Stromal cell of bone marrow (primary cell): ENCODE data around the gene FHDC1.

Experiments
- DNase-seq: peaks from one replicate; pipeline ENCODE4 v3.0.0-alpha.2; 2012; ENCODE audit warnings: low read depth

Gene FHDC1

DNA sequence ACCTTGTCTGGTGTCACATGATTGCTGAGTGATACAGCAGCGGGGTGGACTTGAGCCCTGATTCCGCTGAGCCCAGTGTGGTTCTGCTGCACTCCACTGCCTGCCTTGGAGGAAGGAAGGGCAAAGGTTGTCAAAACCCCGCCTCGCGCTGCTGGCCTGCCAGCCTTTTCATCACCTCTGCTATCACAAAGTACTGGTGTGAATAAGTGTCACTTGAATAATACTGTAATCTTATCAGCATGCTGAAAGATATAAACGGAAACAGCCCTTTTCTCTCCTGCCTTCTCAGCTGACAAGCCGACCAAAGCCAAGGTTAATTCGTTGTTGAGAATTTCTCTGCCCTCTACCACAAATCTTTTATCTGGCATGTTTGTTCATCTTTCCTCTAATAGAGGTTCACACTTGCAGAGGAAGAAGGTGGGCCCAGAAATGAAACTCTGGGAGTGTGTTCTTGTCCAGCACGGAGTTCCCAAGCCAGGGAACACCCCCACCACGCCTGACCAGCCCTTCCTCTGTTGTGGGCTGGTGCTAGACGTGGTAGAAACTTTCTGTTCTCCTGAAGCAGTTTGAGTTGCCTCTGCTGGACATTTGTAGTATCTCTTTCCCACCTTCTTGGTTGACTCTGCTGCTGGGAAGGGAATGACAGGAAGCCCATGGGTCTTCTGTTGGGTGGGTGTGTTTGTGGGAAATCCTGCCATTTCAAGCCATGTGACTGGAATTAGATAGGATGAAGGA, 21.5 kb downstream of the FHDC1 start:
- DNase-seq = no peak

DNA sequence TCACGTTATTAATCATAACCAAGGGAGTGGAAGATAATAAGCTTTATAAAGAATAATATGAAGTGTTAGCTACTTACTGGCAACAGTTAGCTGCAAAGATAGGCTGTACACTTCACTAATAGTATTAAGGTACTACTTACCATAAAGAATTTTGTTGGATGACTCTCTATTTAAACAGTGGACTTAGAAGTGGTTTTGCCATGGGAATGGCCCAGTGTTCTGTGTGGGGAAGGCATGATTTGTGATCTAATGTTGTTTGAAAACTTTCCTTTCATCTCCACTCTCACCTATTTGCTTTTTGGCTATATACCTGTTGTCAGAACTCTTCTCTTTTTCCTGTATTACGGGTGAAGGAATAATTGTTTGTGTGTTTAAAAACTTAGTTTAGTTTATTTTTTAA, 23.0 kb downstream of the FHDC1 start:
- DNase-seq = no peak

DNA sequence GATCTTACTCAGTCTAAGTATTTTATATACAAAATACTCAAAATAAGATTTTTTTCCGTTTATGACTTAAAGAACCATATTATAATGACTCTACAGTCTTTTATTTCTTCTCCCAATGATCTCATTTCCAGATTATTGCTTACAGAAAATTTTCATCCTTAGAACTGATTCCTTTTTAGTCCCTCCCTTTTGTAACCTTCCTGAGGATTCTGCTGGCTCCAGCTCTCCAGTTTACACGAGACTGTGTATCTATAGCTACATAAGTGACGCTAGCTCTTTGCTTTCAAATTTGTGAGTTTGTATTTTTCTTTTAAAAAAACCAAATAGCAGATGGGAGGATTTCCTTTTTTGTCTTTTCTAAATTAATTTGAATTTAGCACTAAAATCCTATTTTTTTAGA, 24.0 kb downstream of the FHDC1 start:
- no peak for DNase-seq

DNA sequence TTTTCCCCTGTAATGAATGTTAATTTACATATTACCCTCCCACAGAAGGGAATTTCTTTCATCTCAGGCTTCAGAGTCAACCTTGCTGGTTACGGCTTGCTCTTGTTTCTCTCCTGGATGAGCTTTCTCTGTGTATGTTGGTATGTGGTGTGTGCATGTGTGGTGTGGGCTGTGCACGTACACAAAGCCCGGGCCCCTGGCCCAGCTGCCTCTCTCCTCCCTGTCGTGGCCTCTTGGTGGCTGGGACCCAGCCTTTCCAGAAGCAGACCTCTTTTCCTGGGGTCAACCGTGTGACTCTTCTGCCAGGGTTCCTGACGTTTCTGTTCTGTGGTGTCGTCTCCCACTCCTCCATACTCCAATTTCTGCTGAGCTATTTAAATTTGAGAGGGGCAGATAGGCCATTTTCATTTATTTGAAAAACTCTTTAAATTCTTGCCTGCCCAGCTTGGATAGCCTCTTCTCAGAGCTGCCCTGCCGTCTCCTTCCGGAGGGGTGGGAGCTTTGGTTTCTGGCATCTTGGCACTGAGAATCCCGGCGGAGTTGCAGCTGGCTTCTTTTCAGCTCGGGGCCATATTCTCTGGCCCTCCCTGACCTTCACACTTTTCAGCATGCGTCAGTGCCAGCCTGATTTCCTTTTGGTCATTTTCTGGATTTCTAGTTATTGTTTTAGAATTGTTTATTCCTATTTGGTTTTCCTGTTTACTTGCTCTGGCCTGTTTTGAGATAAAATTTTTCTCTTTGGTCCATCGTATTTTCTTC, 25.1 kb downstream of the FHDC1 start:
- DNase-seq = no peak

DNA sequence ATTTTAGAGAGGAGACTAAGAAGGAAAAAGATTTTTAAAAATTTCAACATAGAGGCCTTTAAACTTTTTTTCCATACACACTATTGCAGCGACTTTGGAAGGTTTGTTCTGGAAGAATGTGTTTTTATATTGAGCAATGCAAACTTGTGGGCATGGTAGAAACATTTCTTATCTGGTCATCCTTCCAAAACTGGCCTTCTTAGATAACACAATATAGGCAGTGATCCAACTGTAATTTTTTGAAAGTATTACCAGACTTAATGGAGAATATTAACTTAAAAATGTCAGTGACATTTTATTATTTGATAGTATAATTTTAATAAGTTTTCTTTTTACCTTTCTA, 25.6 kb downstream of the FHDC1 start:
- no peak for DNase-seq

DNA sequence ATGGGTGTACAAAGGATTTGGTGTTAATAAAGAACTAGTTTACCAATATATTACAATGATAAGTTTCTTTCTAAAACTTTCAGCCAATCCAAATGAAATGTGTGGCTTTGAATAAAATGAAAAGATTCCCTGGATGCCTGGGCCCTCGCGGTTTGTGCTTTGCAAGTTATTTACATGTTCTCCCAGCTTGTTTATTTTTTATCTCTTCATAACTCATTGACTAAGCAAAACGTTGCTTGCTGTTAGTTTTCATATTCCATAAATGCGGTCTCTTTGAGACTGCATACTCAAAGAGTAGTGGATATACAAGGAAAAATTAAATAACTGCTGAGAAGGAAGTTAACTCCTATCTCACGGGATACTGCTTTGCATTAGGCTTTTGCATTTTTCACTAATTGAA, 26.0 kb downstream of the FHDC1 start:
- DNase-seq = no peak

DNA sequence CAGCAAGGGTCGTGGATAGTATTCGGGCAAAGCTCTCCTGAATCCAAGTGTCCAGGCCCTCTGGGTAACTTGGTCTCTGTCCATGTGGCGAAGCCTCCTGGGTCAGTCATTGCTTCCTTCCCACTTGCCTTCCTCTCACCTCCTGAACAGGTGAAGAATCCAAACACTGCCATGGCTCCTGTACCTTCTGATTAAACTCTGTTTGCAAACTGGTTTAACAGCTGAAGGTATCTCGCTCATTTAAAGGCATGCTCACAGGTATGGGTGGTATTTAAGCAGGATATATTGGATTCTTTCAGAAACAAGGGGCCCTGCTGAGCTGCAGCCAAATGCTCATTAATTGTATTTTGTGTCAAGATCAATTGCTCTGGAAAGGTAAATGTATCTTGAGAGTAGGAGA, 28.2 kb downstream of the FHDC1 start:
- DNase-seq = no peak

DNA sequence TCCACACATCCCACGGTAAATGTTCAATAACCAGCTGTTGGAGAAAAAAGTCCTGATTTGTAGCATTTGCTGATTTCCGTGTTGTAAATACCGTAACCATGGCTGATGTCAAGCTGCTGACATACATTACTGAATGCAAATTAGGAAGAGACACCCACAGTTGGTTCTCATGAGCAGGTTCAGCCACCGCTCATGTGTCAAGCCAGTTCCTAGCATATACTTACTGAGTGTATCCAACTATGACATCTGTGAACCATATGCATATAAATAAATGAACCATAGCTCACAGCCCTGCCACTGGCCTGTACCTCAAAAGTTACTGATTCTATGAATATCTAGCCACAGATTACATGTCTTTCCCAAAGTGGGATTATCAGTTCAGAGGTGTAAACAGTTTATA, 29.5 kb downstream of the FHDC1 start:
- no peak for DNase-seq

DNA sequence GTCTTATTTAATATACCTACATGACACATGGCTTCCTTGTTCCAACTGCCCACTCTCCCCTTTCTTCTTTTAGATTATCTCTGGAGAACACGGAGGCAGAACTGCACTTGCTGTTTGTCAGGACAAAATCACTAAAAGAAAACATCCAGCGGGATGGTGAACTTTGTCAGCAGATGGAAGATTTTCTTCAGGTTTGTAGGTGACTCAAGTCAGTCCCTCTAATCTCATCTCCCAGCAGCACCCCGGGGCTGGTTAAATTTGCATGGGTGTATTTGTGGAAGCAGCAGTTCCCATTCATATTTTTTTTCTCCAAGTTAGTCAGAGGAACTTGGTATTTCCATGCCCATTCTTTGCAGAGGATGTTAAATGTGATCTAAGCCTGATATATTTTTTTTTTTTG, 31.8 kb downstream of the FHDC1 start:
- no peak for DNase-seq

DNA sequence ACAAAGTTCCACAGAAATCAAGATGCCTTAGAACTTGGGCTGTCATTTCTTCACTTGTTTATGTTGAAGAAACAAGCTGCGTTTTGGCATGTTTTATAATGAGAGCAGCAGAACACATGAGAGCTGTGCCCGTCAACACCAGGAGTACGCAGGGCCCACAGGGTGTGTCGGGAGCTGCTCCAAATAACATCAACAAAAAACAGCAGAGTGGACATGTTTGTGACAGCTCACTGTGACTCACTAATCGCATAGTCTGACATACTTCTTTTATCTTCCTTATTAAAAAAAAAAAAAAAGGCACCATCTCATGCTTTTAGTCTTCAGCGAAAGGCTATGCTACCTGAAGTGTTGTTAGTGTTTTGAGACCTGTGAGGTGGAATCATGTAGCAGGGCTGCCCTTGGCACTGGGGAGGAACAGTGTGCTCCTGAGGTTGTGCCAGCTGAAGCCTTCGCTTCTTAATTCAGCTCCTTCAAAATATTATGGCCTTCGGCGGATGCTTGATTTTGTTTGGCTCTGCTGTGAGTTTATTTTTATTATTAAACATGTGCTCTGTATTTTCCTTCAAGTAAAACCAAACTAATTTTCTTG, 32.8 kb downstream of the FHDC1 start:
- DNase-seq = no peak

DNA sequence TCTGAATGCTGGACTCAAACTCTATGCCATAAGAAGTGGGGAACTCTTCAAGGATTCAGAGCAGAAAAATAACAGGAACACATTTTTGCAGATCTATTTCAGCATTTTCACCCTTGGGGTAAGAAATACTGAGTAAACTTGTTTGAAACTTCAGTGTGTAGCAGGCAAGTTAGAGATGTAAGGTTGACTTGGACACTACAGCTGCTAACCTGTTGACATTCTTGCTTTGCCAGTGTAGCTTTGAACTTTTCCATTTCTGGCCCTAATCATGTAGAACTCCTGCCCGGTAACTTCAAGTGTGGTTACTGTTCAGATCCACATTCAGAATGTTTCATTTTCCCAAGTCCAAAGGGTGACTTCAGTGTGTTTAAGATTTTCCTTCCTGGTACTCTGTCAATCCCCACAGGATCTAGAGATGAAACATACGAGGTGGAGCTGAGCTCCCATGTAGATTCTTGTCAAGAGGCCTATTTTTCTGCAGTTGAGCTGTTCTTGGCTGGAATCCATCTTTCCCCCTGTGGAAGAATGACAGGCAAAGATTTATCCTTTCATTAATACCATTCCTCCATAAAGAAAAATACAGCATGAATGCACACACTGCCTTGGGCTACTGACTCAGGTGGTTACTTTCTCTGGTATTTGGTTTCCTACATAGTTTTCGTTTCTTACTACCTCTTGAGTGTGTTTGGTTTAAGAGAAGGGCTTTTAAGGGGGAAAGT, 34.1 kb downstream of the FHDC1 start:
- no peak for DNase-seq

DNA sequence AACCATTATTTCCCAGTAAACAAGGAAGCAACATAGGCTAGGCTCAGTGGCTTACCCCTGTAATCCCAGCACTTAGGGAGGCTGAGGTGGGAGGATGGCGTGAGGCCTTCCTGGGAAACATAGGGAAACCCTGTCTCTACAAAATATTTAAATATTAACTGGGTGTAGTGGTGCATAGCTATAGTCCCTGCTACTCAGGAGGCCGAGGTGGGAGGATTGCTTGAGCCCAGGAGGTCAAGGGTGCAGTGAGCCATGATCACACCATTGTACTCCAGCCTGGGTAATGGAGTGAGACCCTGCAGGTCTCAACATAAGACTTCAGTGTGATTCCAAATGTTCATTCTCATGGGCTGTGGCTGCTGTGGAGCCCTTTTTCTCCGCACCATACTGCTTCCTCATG, 34.9 kb downstream of the FHDC1 start:
- no peak for DNase-seq

DNA sequence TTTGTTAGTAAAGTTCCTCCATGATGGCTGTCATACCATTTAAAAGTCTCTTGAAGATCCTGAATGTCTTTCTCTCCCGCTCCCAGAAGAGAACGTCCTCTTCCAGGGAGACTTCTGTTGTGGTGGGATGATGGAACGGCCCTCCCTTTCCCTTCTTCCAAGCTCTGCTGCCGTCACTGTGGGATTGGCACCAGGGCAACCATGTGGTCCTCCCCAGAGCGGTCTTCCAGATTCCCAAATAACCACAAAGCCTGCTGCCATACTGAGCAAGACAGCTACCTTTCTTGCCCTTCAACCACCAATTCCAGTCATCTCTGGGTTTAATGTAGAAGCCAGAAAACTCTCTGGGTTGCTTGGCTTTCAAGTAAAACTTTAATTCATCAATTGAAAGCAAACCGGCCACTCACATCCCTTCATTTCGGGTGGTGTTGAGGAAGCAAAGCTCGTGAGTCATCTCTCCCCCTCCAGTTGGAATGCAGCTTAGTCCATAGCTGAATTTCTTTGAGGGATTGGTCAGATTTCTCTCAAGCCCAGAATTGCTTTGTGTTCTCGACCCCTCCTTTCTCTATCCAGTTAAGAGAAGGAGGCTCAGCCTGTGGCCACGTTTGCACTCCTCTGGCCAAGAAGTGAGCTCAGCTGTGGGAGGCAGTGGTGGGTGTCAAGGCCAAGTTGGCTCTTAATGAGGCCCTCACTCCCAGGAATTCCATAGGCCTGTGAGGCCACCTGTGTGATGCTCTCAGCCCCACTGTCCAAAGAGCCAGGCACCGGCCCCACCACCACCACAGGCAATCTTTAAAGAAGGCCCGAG, 36.9 kb downstream of the FHDC1 start:
- DNase-seq = peak; percentile 92

DNA sequence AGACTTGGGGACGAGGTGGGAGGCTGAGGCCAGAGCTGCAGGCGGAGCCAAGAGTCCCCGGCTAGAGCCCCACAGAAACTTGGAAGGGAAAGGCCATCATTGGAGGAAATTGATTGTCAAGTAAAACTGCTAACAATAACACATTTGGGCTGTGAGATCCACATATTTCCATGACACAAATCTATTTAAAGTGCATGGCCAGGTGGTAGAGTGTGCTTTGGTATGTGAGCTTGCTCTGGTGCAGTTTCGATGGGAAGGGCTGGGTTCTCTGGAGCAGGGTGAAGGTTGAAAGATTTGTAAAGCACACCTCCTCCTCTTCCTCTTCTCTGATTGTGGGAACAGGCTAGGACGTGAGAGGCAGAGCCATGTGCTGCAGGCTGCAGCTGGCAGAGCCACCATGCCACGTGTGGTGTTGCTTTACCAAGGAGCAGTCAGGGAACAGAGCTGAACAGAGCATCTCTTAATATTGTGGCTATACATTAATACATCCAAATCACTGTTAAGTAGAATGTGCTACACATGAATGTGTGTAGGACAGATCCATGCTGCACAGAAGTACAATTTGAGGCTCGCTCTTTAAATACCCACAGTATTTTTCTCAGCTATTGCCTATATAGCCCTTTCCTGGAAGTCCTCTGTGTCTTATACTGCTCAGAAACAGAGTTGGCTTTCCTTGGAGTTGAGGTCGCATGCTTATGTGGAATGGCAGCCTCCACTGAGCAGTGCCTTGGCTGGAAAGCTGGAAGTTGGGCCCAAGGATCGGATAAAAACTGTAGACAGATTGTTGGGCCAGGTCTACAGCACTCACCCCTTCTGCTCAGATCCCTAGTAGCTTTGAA, 37.7 kb downstream of the FHDC1 start:
- no peak for DNase-seq

DNA sequence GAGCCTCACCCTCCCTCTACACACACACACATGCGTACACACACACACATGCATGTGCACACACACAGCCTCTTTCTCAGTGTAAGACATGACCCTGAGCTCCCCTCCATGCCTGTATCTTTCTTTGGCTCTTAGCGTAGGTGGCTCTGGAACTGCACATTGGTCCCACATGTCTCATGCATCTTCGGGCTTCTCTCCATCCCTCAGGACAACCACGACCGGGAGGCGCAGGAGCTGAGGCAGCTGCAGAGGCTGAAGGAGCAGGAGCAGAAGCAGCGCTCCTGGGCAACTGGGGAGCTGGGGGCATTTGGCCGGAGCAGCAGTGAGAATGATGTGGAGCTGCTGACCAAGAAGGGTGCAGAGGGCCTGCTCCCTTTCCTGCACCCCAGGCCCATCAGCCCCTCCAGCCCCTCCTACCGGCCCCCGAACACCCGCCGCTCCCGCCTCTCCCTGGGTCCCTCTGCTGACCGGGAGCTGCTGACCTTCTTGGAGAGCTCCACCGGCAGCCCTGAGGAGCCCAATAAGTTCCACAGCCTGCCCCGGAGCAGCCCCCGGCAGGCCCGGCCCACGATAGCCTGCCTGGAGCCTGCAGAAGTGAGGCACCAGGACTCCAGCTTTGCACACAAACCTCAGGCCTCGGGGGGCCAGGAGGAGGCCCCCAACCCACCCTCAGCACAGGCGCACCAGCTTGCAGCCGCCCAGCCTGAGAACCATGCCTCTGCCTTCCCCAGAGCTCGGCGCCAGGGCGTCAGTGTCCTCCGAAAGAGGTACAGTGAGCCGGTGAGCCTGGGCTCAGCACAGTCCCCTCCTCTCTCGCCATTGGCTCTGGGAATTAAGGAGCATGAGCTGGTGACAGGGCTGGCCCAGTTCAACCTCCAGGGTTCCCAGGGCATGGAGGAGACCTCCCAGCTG, 38.6 kb downstream of the FHDC1 start:
- DNase-seq = no peak

DNA sequence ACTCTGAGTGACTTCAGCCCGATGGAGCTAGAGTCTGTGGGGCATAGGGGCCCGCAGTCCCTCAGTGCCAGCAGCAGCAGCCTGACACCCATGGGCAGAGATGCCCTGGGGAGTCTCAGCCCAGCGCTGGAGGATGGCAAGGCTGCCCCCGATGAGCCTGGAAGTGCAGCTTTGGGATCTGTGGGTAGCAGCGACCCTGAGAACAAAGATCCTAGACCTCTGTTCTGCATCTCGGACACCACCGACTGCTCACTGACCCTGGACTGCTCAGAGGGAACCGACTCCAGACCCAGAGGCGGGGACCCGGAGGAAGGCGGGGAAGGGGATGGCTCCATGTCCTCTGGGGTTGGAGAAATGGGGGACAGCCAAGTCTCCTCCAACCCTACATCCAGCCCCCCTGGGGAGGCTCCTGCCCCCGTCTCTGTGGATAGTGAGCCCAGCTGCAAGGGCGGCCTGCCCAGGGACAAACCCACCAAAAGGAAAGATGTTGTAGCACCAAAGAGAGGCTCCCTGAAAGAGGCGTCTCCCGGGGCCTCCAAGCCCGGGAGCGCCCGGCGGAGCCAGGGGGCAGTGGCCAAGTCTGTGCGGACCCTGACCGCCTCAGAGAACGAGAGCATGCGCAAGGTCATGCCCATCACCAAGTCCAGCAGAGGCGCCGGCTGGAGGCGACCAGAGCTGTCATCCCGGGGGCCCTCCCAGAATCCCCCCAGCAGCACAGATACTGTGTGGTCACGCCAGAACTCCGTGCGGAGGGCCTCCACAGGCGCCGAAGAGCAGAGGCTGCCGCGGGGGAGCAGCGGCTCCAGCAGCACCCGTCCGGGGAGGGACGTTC, 39.5 kb downstream of the FHDC1 start:
- DNase-seq = no peak

DNA sequence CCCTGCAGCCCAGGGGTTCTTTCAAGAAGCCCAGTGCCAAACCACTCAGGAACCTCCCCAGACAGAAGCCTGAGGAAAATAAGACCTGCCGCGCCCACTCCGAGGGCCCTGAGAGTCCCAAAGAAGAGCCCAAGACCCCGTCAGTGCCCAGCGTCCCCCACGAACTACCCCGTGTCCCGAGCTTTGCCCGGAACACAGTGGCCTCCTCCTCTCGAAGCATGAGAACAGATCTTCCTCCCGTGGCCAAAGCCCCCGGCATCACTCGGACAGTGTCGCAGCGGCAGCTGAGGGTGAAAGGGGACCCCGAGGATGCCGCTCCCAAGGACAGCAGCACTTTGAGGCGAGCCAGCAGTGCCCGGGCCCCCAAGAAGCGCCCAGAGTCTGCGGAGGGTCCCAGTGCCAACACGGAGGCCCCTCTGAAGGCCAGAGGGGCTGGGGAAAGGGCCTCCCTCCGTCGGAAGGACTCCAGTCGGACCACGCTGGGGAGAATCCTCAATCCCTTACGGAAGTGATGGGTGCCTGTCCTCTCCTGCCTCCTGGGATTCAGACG, 40.2 kb downstream of the FHDC1 start:
- DNase-seq = no peak

DNA sequence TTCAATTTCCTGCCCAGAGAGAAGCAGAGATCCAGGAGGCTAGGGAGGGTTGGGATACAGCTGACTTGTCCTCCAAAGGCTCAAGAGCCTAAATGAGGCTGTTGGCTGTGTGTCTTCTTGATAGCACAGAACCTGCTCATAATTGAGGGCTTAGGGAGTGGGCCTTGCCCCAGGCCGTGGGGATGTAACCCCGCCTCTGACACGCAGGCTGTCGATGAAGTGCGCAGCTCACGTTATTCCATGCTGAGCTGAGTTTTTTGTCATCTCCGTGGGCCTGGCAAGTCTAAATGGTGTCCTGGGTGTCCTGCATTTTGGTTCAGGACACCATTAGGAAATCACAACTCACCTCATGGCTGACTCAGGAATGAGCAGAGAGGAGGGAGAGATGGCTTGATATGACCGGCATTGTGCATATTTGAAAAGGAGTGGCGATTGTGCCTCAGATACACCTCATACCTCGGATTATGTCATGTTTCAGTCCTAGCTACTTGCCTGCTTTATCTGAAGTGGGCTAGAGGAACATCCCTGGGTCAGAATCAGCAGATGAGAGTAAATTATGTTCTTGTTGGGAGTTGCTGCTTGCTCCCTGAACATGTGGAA, 43.7 kb downstream of the FHDC1 start:
- DNase-seq = no peak
